Smooth muscle cell (in vitro differentiated cells): ENCODE measurements around the gene GALNT15. TPM values are rescaled to one million over a fixed set of nuclear protein-coding genes. Genes with fewer than 3 reads are reported as not detected.

Source experiments
- DNase-seq: peaks from one replicate; lab custom pipeline; 2025; ENCODE audit not compliant: unreplicated experiment; lab: John Stamatoyannopoulos, UW
- H2AFZ ChIP-seq: fragments of 200-600 bp; sonication (generic); 2 replicates; pipeline ENCODE4 v1.6.0; 2016; ENCODE audit warnings: antibody characterized with exemption, low read depth, mild to moderate bottlenecking
- H3F3A ChIP-seq: fragments of 200-600 bp; sonication (generic); 2 replicates; pipeline ENCODE4 v1.6.0; 2017; ENCODE audit warnings: antibody characterized with exemption, low read depth
- H3K27ac ChIP-seq: fragments of 200-600 bp; sonication (generic); 2 replicates; pipeline ENCODE4 v1.5.1; 2016; ENCODE audit warnings: low read depth, mild to moderate bottlenecking
- H3K27me3 ChIP-seq: fragments of 200-600 bp; sonication (generic); 2 replicates; pipeline ENCODE4 v1.6.1; 2016; ENCODE audit warnings: low read depth, mild to moderate bottlenecking
- H3K36me3 ChIP-seq: fragments of 200-600 bp; sonication (generic); 2 replicates; pipeline ENCODE4 v1.5.1; 2016; ENCODE audit warnings: low read depth
- H3K4me1 ChIP-seq: fragments of 200-600 bp; sonication (generic); 2 replicates; pipeline ENCODE4 v1.5.1; 2016; ENCODE audit warnings: low read depth
- H3K4me2 ChIP-seq: fragments of 200-600 bp; sonication (generic); 2 replicates; pipeline ENCODE4 v1.6.0; 2016; ENCODE audit warnings: mild to moderate bottlenecking
- H3K4me3 ChIP-seq: fragments of 200-600 bp; sonication (generic); 2 replicates; pipeline ENCODE4 v1.5.1; 2016; ENCODE audit warnings: mild to moderate bottlenecking
- H3K79me2 ChIP-seq: fragments of 200-600 bp; sonication (generic); 2 replicates; pipeline ENCODE4 v1.6.0; 2016; ENCODE audit warnings: low read depth, mild to moderate bottlenecking
- H3K9ac ChIP-seq: fragments of 200-600 bp; sonication (generic); 2 replicates; pipeline ENCODE4 v1.6.0; 2016; ENCODE audit warnings: low read depth
- H3K9me3 ChIP-seq: fragments of 200-600 bp; sonication (generic); replicated peaks from 2 replicates; pipeline ENCODE4 v1.5.1; 2016; ENCODE audit warnings: low read depth
- H4K20me1 ChIP-seq: fragments of 200-600 bp; sonication (generic); 2 replicates; pipeline ENCODE4 v1.6.0; 2016; ENCODE audit warnings: low read depth
- CTCF ChIP-seq: fragments of 200-600 bp; sonication (generic); IDR thresholded peaks from 2 replicates; pipeline ENCODE4 v1.5.1; 2017; ENCODE audit warnings: borderline replicate concordance, mild to moderate bottlenecking, antibody characterized with exemption; ENCODE audit not compliant: insufficient read depth, poor library complexity, severe bottlenecking
- WGBS: methylation state at CpG from one replicate; pipeline ENCODE4 v1.1.7; 2016; ENCODE audit warnings: low lambda C conversion rate; 5-methylcytosine and 5-hydroxymethylcytosine counted together
- polyA plus RNA-seq: library from polyadenylated mRNA; unstranded; fragments of >200 nt; fragmentation: Nextera tagmentation; extraction: Ambion mirVana; gene quantifications from 2 replicates; pipeline ENCODE4 v1.2.1, GENCODE V29; 2016
- total RNA-seq: library from RNA; depleted of rRNA; stranded (reverse); fragments of >200 nt; gene quantifications from 2 replicates; pipeline ENCODE4 v1.2.3, GENCODE V29; 2014

Gene GALNT15
- total and polyA plus RNA-seq, 2 experiments from 2014 or later: 0.45 to 1.3 TPM

GRCh38 chr3:16130066-16130465 is 44.4 kb upstream of the GALNT15 start:
- Histone ChIP-seq H3K27me3 (no peaks in the 10 kb centered on the region), H4K20me1 (no peaks in the 10 kb centered on the region), H3K4me2 (no peak overlapping the region), H3K9me3 (no peaks in the 10 kb centered on the region), H3K36me3 (no peaks in the 10 kb centered on the region), H3K4me1 (no peaks in the 10 kb centered on the region), H3K4me3 (no peak overlapping the region), H3K9ac (no peak overlapping the region), H2AFZ (no peak overlapping the region), H3K27ac (no peak overlapping the region), H3K79me2 (no peaks in the 10 kb centered on the region), H3F3A (no peaks in the 10 kb centered on the region)
- no peak for TF ChIP-seq CTCF
- DNase-seq: no peak
- 82% methylated on average over 4 of the region's 4 CpGs for WGBS

- Histone ChIP-seq H3K36me3 (no peaks in the 10 kb centered on the region), H3K27me3 (no peaks in the 10 kb centered on the region), H3K4me2 (no peak overlapping the region), H3K4me1 (no peaks in the 10 kb centered on the region), H2AFZ (no peak overlapping the region), H3K4me3 (no peak overlapping the region), H4K20me1 (no peaks in the 10 kb centered on the region), H3K9me3 (no peaks in the 10 kb centered on the region), H3K9ac (no peak overlapping the region), H3K79me2 (no peaks in the 10 kb centered on the region), H3F3A (no peaks in the 10 kb centered on the region), H3K27ac (no peak overlapping the region)
- WGBS: 83% methylated on average over 7 of the region's 7 CpGs
- DNase-seq: no peak
- no peak for TF ChIP-seq CTCF
Observed at GRCh38 chr3:16132190-16132589, 42.3 kb upstream of the GALNT15 start.

GRCh38 chr3:16132928-16133327 is 41.6 kb upstream of the GALNT15 start:
- H3K36me3 ChIP-seq: no peaks in the 10 kb centered on the region
- no peak overlapping the region for H3K27ac ChIP-seq
- H3K9me3 ChIP-seq: no peaks in the 10 kb centered on the region
- no peaks in the 10 kb centered on the region for H3F3A ChIP-seq
- no peak for DNase-seq
- H3K4me1 ChIP-seq: no peaks in the 10 kb centered on the region
- no peak for TF ChIP-seq CTCF
- H3K27me3 ChIP-seq: no peaks in the 10 kb centered on the region
- H3K79me2 ChIP-seq: no peaks in the 10 kb centered on the region
- H4K20me1 ChIP-seq: no peaks in the 10 kb centered on the region
- H3K4me3 ChIP-seq: no peak overlapping the region
- H3K4me2 ChIP-seq: no peak overlapping the region
- WGBS: 89% methylated on average over 3 of the region's 3 CpGs
- H3K9ac ChIP-seq: no peak overlapping the region
- no peak overlapping the region for H2AFZ ChIP-seq

- H3K9me3 ChIP-seq: no peaks in the 10 kb centered on the region
- H4K20me1 ChIP-seq: no peaks in the 10 kb centered on the region
- DNase-seq: no peak
- no peak overlapping the region for H3K4me2 ChIP-seq
- no peak overlapping the region for H3K9ac ChIP-seq
- H2AFZ ChIP-seq: no peak overlapping the region
- H3K4me3 ChIP-seq: no peak overlapping the region
- no peaks in the 10 kb centered on the region for H3F3A ChIP-seq
- WGBS: 70% methylated on average over 6 of the region's 6 CpGs
- no peaks in the 10 kb centered on the region for H3K79me2 ChIP-seq
- H3K27me3 ChIP-seq: no peaks in the 10 kb centered on the region
- TF ChIP-seq CTCF: no peak
- H3K27ac ChIP-seq: no peak overlapping the region
- H3K36me3 ChIP-seq: no peaks in the 10 kb centered on the region
- H3K4me1 ChIP-seq: no peaks in the 10 kb centered on the region
Observed at GRCh38 chr3:16134173-16134928, 40.1 kb upstream of the GALNT15 start.
